ENCODE data around the gene PXT1.
"Not testable (repeated sequence)": the region's sequence is repeated elsewhere in the genome, so short reads cannot be mapped to it uniquely, and the experiment has no call there.

- TF ChIP-seq POLR2AphosphoS5, CTCF (IDR thresholded peaks at IDR 0.05): not testable (repeated sequence)
Observed at GRCh38 chr6:36409718-36410117, 32.9 kb downstream of the PXT1 start.

All from breast epithelium (tissue), 3 donors.